ENCODE measurements around the gene ABCC12. TPM values are rescaled to one million over a fixed set of nuclear protein-coding genes. Genes with fewer than 3 reads are reported as not detected.

Gene ABCC12
- total and polyA plus RNA-seq, 8 donors = not detected

DNA sequence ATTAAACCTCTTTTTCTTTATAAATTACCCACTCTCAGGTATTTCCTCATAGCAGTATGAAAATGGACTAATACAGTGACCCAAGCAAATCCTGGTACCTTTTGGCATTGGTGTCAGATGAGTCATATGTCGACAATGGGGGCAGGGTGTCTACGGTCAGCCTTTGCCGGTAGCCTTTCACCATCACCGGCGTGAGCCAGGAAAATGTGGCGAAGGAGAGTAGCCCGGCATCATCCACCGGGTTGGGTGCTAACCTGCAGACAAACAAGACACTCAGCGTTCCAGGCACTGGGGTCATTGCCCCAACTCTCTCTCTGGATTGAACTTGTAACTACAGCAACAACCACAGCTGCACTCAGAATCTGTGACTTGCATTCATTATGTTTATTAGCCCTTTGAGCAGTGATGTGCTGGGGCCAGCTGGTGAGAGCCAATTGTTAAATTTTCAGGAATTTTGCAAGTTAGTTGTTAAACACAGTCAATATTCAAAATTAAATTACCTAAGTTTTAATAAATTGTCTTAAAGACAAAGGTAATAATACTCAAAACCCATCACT lies 11.9 kb downstream of the ABCC12 start:
- ATAC-seq (no peak), FAIRE-seq (no peak), DNase-seq (no peak)
- Histone ChIP-seq H3K9me3 (no peaks in the 10 kb centered on the region), H3K4me1 (no peaks in the 10 kb centered on the region), H3K4me3 (no peak overlapping the region), H3K27ac (no peak overlapping the region), H3K36me3 (no peaks in the 10 kb centered on the region), H3K27me3 (no peaks in the 10 kb centered on the region)
- WGBS, 2 donors = 94 to 96% methylated on average over 9 of the region's 9 CpGs
- intact Hi-C loops (cut with DNase I) = no loop called here
- TF ChIP-seq, protein P1, sequence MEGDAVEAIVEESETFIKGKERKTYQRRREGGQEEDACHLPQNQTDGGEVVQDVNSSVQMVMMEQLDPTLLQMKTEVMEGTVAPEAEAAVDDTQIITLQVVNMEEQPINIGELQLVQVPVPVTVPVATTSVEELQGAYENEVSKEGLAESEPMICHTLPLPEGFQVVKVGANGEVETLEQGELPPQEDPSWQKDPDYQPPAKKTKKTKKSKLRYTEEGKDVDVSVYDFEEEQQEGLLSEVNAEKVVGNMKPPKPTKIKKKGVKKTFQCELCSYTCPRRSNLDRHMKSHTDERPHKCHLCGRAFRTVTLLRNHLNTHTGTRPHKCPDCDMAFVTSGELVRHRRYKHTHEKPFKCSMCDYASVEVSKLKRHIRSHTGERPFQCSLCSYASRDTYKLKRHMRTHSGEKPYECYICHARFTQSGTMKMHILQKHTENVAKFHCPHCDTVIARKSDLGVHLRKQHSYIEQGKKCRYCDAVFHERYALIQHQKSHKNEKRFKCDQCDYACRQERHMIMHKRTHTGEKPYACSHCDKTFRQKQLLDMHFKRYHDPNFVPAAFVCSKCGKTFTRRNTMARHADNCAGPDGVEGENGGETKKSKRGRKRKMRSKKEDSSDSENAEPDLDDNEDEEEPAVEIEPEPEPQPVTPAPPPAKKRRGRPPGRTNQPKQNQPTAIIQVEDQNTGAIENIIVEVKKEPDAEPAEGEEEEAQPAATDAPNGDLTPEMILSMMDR (IDR thresholded peaks at IDR 0.05) = no peak

DNA sequence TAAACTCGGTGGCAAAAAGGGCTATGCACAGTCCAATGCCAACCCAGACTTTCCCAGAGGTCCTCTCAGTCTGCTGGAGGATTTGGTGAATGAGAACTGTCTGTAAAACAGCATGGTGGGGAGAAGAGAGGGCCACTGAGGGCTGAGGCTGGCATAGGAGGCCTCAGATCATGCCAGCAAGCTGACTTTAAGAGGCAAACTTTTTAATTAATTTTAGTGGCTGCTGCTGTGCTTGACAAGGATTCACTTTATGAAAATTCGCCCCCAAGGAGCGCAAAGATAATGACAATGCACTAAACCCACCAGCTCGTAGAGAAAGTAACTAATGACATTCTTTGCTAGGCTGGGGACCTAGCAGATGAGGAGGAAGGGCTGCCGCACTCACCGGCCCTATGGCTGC lies 15.0 kb downstream of the ABCC12 start:
- no peak for ATAC-seq
- peaks cover 0 to 2% (median 0%) of the 10 kb centered on the region in 3 donors for H3K4me1 ChIP-seq
- H3K4me3 ChIP-seq = no peak overlapping the region
- no peak for DNase-seq
- H3K27ac ChIP-seq = no peak overlapping the region
- FAIRE-seq = no peak
- no peaks in the 10 kb centered on the region for H3K27me3 ChIP-seq
- intact Hi-C loops (cut with DNase I) = no loop called here
- H3K9me3 ChIP-seq = no peaks in the 10 kb centered on the region
- 93 to 97% methylated on average over 6 of the region's 6 CpGs for WGBS, 2 donors
- H3K36me3 ChIP-seq = no peaks in the 10 kb centered on the region
- TF ChIP-seq, protein P1 (IDR thresholded peaks at IDR 0.05) = no peak

DNA sequence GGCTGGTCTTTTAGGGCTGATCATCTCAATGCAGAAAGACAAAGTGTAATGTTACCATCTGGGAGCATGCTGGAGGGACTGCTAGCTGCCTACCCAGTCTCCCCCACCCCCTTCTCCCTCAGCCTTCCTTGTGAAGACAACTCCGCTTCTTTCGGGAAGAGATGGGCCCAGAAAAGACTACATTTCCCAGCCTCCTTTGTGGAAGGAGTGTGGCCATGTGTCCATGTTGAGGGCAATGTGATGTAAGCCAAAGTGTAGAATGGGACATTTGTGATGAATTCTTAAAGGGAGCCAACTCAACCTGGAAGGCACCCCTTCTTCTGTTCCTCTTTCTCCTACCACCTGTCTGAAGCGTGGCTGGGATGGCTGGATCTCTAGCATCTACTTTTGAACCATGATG lies 16.3 kb downstream of the ABCC12 start:
- 96 to 100% methylated on average over 3 of the region's 3 CpGs for WGBS, 2 donors
- no peak for DNase-seq
- H3K4me1 ChIP-seq = peaks cover 0 to 2% (median 0%) of the 10 kb centered on the region in 3 donors

DNA sequence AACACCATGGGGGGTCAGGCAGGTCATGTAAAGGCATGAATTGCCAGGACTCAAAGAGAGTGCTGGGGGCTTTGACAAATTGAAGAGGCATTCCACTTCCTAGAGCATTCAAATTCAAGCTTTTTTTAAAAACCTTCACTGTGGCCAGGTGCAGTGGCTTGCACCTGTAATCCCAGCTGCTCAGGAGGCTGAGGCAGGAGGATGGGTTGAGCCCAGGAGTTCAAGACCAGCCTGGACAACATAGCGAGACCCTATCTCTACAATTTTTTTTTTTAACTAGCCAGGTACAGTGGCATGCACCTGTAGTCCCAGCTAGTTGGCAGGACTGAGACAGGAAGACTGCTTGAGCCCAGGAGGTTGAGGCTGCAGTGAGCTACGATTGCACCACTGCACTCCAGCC lies 17.2 kb downstream of the ABCC12 start:
- FAIRE-seq (no peak), ATAC-seq (no peak), DNase-seq (no peak)
- no peaks in the 10 kb centered on the region for H3K36me3 ChIP-seq
- H3K27ac ChIP-seq = no peak overlapping the region
- H3K9me3 ChIP-seq = no peaks in the 10 kb centered on the region
- H3K4me1 ChIP-seq = peaks cover 0 to 7% (median 0%) of the 10 kb centered on the region in 3 donors
- TF ChIP-seq, protein P1 (IDR thresholded peaks at IDR 0.05) = no peak
- H3K4me3 ChIP-seq = no peak overlapping the region
- no peaks in the 10 kb centered on the region for H3K27me3 ChIP-seq
- 77 to 95% methylated on average over 2 of the region's 2 CpGs for WGBS, 2 donors
- intact Hi-C loops (cut with DNase I) = no loop called here

More for the DNA sequence above, 16.3 kb downstream of the ABCC12 start:
- FAIRE-seq (no peak), ATAC-seq (no peak)
- H3K27me3 ChIP-seq = no peaks in the 10 kb centered on the region
- intact Hi-C loops (cut with DNase I) = no loop called here
- no peak overlapping the region for H3K4me3 ChIP-seq
- no peaks in the 10 kb centered on the region for H3K36me3 ChIP-seq
- TF ChIP-seq, protein P1 (IDR thresholded peaks at IDR 0.05) = no peak
- no peaks in the 10 kb centered on the region for H3K9me3 ChIP-seq
- no peak overlapping the region for H3K27ac ChIP-seq

DNA sequence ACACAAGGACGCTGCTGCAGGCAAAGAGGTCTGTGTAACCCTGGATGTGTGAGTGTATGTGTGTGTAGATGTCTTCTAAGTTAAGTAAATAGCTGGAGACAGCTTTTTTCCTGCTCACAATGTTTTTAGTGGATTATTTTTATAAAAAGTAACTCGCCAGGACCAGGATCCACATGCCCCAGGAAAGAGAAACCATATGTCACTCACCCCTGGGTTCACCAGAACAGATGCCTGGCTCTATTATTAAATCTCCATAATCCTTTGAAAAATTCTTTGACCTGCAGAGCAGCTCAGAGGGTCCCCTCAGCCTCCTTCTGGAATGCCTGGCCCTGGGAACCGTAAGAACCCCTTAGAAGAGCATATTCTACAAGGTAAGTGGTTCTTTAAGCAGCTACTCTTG lies 18.0 kb downstream of the ABCC12 start:
- Histone ChIP-seq H3K4me3 (no peak overlapping the region), H3K36me3 (no peaks in the 10 kb centered on the region), H3K4me1 (peaks cover 0 to 7% (median 0%) of the 10 kb centered on the region in 3 donors), H3K27ac (no peak overlapping the region), H3K27me3 (no peaks in the 10 kb centered on the region), H3K9me3 (no peaks in the 10 kb centered on the region)
- ATAC-seq = no peak
- TF ChIP-seq, protein P1 (IDR thresholded peaks at IDR 0.05) = no peak
- WGBS, 2 donors = 89 to 98% methylated on average over 3 of the region's 3 CpGs
- intact Hi-C loops (cut with DNase I) = no loop called here
- no peak for DNase-seq
- no peak for FAIRE-seq

Data from pancreas (tissue), 10 donors.